22Rv1 (cell line): Measurements from ENCODE around the gene DRAM2.

Source experiments
- ZFX ChIP-seq: fragments of 450-650 bp; IDR thresholded peaks from 2 replicates; pipeline ENCODE4 v1.6.1; 2017; ENCODE audit warnings: antibody characterized with exemption, borderline replicate concordance
- TF ChIP-seq, protein P1 (sequence below): fragments of 450-650 bp; IDR thresholded peaks from 2 replicates; pipeline ENCODE4 v1.5.1; 2017; ENCODE audit warnings: mild to moderate bottlenecking

- TF ChIP-seq, protein P1, sequence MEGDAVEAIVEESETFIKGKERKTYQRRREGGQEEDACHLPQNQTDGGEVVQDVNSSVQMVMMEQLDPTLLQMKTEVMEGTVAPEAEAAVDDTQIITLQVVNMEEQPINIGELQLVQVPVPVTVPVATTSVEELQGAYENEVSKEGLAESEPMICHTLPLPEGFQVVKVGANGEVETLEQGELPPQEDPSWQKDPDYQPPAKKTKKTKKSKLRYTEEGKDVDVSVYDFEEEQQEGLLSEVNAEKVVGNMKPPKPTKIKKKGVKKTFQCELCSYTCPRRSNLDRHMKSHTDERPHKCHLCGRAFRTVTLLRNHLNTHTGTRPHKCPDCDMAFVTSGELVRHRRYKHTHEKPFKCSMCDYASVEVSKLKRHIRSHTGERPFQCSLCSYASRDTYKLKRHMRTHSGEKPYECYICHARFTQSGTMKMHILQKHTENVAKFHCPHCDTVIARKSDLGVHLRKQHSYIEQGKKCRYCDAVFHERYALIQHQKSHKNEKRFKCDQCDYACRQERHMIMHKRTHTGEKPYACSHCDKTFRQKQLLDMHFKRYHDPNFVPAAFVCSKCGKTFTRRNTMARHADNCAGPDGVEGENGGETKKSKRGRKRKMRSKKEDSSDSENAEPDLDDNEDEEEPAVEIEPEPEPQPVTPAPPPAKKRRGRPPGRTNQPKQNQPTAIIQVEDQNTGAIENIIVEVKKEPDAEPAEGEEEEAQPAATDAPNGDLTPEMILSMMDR: no peak
- TF ChIP-seq ZFX: no peak
Measured at GRCh38 chr1:111139956-111140679, at the start of gene DRAM2, which contains the start of gene CEPT1.
